Amniotic epithelial cell (primary cell): ENCODE results near the gene MDM4.

Experiments
- DNase-seq: peaks from one replicate; pipeline ENCODE4 v3.0.0-alpha.2; 2010; ENCODE audit warnings: low read depth

MDM4 gene

GRCh38 chr1:204491655-204492054 lies 24.6 kb upstream of the MDM4 start:
- DNase-seq: no peak

GRCh38 chr1:204493145-204493983 lies 22.8 kb upstream of the MDM4 start:
- DNase-seq: peak; percentile 67

- peak; percentile 67 for DNase-seq
These were observed 22.3 kb upstream of the MDM4 start for GRCh38 chr1:204493984-204494280.

DNA sequence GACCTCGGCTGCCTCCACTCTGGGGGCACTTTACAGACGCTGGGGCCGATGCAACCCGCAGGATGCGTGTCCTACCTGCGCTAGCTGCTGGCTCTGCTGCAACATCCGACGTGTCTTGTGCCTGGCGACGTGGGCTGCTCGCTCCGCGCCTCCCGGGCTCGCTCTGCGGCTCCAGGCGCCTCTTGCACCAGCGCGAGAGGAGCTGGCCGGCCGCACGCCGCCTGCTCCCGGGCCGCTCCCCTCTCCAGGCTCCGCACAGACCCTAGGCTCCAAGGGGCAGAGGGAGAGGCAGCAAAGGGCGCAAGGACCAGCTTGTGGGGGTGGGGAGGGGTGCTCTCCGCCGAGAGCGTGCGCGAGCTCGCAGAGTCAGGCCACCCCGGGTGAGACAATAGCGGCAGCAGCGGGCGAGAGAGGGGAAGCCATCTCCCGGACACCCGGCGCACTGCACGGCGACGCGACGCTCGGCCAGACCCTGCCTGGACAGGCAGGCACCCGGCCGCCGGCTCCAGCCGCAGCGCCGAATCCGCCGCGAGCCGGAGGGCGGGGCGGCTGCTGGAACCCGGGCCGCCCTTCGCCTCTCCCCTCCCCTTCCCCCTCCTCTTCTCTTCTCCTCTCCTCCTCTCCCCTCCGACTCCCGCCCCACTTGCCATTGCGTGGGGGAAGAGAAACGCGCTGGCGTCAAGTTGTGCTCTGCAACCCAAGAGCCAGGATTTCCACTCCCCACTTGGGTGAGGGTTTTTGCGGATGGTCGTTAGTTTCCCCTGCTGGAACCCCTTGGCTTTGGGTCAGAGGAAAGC lies 21.7 kb upstream of the MDM4 start, which contains the start of gene PIK3C2B:
TSS of gene PIK3C2B (minus strand) at position 525 of the 797 bp plus-strand sequence. CDS start 25,003 bp downstream, outside the sequence.
- peak; percentile 75 for DNase-seq

DNA sequence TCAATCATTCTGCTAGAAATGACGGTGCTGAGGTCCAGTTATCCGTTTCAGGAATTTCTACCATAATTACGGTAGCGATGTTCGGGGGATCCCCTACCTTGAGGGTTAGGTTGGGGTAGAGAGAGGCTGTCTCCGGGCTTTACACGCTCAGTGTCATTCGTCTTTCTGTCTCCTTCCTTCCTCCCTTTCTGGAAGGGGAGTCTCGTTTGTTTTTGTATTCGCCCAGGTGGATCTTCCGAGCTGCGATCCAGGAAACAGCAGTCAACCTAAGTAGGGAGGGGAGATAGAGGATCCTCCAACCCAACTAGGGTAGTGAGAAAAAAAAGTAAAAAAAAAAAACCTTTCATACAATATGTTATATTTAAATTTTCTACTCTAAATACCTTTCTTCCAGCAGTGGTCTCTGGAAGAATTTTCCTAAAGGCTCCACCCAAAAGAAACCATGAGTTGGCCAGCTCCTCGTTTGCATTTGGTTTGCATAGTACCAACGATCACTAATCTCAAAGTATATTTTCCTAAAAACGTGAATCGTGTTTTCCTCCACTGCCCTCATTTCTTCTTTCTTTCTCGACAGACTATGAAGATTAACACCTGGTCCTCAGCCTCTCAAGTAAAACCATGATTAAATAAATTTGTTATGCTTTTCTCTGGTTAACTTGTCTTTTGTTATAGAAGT lies 21.0 kb upstream of the MDM4 start:
- DNase-seq: no peak

- DNase-seq: no peak
These were observed 20.4 kb upstream of the MDM4 start for GRCh38 chr1:204495777-204496176.

GRCh38 chr1:204498981-204499380 lies 17.2 kb upstream of the MDM4 start:
- DNase-seq: no peak

- no peak for DNase-seq
These were observed 16.4 kb upstream of the MDM4 start for GRCh38 chr1:204499511-204500468.

GRCh38 chr1:204502241-204502640 lies 14.0 kb upstream of the MDM4 start:
- DNase-seq: no peak

GRCh38 chr1:204503122-204503912 lies 12.9 kb upstream of the MDM4 start:
- peak; percentile 70 for DNase-seq

GRCh38 chr1:204503913-204504519 lies 12.2 kb upstream of the MDM4 start:
- no peak for DNase-seq

- no peak for DNase-seq
These were observed 10.5 kb upstream of the MDM4 start for GRCh38 chr1:204505674-204506200.

DNA sequence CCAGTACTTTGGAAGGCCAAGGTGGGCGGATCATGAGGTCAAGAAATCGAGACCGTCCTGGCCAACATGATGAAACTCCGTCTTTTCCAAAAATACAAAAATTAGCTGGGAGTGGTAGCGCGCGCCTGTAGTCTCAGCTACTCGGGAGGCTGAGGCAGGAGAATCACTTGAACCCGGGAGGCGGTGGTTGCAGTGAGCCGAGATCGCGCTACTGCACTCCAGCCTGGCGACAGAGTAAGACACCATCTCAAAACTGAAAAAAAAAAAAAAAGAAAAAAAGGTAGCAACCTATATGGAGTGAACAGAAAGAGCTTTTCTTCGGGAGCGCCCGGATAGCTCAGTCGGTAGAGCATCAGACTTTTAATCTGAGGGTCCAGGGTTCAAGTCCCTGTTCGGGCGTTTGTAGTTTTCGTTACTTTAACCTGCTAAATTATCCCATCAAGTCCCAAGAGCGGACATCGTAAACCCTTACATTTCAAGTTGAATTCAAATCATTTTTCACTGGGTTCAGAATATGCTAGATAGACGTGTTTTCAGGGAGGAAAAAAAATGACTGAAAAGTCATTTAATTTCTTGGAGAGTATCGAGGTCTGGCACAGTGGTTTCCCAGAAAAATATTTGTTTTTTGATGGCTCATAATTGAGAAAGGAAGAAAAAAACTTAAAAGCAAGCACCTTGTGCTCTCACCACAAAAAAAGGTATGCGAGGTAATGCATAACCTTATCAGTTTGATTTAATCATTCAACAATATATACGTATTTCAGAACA lies 9.8 kb upstream of the MDM4 start:
- peak; percentile 93 for DNase-seq

DNA sequence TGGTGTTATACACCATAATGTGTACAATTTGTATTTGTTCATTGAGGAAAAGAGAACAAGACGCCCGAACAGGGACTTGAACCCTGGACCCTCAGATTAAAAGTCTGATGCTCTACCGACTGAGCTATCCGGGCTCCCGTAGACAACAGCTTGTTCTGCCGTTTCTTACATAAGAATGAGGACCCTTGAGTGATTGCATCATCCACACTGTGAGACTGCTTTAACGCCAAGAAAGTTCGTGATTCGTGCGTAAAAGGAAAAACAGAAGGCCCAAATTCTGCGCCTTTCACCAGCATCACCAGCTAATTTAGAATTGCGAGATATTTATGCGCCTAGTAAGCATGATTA lies 9.3 kb upstream of the MDM4 start:
- peak; percentile 92 for DNase-seq

DNA sequence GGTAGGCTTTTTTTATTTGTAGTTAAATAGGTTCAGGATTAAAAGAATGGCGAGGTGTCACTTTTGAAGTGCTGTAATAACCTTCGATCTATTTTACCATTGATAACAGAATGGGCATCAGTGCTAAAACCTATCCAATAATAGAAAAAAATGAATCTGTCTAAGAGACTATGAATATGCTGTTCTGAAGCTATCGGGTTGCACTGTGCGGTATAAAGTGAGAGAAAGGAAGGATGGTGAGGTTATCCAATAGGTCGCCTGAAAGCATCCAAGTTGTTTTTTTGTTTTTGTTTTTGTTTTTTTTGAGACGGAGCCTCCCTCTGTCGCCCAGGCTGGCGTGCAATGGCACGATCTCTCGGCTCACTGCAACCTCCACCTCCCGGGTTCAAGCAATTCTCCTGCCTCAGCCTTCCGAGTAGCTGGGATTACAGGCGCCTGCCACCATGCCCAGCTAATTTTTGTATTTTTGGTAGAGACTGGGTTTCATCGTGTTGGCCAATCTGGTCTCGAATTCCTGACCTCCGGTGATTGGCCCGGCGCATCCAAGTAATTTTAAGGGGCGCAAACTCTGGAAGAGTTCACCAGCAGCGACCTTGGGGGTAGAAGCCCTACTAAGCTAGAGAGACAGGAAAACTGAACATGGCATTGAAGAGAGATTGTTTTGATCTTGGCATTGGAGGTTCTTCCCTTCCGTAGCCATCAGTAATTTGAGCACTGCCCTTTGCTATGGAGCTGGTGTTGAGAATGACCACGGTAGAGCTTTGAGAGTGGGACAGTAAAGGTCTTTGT lies 8.7 kb upstream of the MDM4 start:
- DNase-seq: peak; percentile 56

DNA sequence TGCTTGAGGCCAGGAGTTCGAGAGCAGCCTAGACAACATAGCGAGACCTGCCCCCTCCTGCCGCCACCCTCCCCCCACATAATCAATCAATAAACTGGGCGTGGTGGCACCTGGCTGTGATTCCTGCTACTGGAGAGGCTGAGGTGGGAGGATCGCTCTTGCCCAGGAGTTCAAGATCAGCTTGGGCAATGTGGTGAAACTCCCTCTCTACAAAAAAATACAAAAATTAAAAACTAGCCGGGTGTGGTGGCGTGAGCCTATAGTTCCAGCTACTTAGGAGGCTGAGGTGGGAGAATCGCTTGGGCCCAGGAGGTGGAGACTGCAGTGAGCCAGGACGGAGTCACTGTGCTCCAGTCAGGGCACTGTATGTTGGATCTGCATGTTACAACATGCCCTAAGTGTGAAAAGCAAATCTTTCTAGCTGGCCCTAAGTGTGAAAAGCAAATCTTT lies 7.0 kb upstream of the MDM4 start:
- DNase-seq: no peak

DNA sequence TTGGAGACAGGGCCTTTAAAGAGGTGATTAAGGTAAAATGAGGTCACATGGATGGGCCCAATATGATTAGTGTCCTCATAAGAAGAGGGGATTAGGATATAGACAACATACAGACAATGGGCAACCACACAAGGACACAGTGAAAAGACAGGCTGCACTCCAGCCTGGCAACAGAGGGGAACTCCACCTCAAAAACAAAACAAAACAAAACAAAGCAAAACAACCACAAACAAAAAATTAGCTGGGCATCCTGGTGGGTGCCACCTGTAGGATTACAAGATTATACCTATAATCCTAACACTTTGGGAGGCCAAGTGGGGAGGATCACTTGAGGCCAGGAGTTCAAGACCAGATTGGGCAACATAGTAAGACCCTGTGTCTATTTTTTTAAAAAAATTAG lies 4.8 kb upstream of the MDM4 start:
- DNase-seq: no peak

DNA sequence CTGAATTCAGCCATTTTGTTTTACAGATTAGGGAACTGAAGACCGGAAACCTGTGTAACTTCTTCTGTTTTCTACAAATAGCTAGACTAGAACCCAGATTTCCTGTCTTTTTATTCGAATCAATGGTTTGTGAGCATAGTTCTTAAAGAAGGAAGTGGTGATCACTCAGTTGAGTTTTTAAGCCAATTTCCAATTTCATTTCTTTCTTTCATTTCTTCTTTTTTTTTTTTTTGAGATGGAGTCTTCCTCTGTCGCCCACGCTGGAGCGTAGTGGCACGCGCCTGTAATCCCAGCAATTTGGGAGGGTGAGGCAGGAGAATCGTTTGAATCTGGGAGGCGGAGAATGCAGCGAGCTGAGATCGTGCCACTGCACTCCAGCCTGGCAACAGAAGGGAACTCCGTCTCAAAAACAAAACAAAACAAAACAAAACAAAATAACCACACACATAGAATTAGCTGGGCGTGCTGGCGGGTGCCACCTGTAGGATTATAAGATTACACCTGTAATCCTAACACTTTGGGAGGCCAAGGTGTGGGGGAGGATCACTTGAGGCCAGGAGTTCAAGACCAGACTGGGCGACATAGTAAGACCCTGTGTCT lies 3.0 kb upstream of the MDM4 start:
- DNase-seq: no peak
